ENCODE results near the gene PEMT.
A peak's percentile ranks its signal among the peaks of the same experiment; 100 is the strongest.

The PEMT gene

DNA sequence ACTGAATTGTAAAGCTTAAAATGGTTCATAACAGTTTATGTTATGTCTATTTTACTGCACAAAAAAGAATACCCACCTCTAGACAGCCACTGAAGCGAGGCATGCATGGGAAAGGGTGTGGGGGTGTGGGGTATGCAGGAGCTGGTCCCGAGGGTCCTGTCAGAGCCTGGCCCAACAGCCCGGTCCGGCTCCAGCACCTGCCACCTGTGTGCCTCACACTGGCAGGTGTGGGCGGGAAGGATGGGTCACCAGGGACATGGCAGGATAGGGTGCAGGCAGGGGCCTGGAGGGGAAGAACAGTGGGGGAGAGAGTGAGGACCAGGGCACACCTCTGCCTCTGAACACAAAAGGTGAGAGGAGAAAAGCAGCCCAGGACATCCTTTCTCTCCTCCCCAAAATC lies 72.6 kb downstream of the PEMT start:
- Histone ChIP-seq H4K20me1 (no peaks in the 10 kb centered on the region), H3K9ac (peak overlapping the region; percentile 43; the same call in 1 of the 2 replicates), H3K9me3 (no peaks in the 10 kb centered on the region), H3K27ac (peak overlapping the region; percentile 62), H3K36me3 (no peaks in the 10 kb centered on the region), H3K4me1 (peaks cover 100% of the 10 kb centered on the region), H3K4me2 (peak overlapping the region; percentile 81), H3K27me3 (no peaks in the 10 kb centered on the region), H3K4me3 (no peak overlapping the region)
- TF ChIP-seq Cebpa-rat (IDR thresholded peaks at IDR 0.05) = no peak

DNA sequence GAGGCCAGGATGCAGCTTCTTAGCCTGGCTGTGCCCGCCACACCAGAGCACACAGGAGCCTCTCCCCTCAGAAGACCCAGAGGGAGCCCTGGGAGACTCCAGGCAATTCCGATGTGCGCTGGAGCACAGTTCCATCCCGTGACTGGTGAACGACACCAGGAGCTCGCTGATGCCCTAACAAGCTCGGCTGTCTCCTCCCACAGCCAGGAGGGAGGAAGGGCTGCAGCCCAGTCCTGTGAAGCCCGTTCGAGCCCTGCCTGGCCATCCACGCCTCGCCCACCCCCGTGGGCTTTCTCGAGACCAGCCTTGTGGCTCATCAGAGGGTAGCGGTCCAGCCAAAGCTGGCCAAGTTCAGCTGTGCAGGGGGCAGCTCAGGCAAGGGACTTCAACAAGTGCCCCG lies 73.5 kb downstream of the PEMT start:
- no peaks in the 10 kb centered on the region for H3K36me3 ChIP-seq
- peak overlapping the region; percentile 32 for H3K4me3 ChIP-seq
- H3K4me1 ChIP-seq = peaks cover 100% of the 10 kb centered on the region
- H3K27ac ChIP-seq = peak overlapping the region; percentile 65
- H3K4me2 ChIP-seq = peak overlapping the region; percentile 81
- no peaks in the 10 kb centered on the region for H3K9me3 ChIP-seq
- TF ChIP-seq Cebpa-rat (IDR thresholded peaks at IDR 0.05) = no peak
- no peaks in the 10 kb centered on the region for H4K20me1 ChIP-seq
- peak overlapping the region; percentile 43 for H3K9ac ChIP-seq
- no peaks in the 10 kb centered on the region for H3K27me3 ChIP-seq

DNA sequence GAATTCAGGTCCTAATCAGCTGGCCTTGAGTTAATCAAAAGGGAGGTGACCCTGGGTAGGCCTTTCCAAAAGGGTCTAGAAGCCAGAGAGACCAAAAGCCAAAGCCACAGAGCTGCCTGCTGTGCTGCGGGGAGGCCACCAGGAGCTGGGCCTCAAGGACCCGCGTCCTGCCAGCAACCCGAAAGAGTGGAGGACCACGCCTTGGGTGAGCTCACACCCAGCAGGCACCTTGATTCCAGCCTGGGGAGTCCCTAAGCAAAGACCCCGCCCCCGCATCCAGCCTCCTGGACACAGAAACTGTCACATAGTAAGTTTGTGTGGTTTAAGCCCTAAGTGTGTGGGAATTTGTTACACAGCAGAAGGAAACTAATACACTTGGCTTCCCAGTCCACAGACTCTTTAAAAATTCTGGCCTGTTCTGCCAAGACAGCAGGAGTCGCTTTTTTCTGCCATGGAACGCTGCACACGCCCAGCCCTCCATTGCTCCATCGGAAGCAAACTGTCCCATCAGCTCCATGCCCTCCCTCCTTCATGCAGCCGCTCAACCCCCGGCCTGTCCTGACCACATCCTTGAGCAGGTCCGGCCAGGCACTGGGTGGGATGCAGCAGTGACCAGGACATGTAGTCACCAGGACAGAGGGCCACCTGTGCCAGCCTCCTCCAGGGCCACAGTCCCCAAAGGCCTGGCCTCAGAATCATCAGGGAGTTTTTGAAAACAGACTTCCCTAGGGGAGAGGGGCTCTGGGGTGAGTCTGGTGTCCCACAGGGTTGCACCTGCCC lies 74.4 kb downstream of the PEMT start:
- no peak for TF ChIP-seq Cebpa-rat (IDR thresholded peaks at IDR 0.05)

DNA sequence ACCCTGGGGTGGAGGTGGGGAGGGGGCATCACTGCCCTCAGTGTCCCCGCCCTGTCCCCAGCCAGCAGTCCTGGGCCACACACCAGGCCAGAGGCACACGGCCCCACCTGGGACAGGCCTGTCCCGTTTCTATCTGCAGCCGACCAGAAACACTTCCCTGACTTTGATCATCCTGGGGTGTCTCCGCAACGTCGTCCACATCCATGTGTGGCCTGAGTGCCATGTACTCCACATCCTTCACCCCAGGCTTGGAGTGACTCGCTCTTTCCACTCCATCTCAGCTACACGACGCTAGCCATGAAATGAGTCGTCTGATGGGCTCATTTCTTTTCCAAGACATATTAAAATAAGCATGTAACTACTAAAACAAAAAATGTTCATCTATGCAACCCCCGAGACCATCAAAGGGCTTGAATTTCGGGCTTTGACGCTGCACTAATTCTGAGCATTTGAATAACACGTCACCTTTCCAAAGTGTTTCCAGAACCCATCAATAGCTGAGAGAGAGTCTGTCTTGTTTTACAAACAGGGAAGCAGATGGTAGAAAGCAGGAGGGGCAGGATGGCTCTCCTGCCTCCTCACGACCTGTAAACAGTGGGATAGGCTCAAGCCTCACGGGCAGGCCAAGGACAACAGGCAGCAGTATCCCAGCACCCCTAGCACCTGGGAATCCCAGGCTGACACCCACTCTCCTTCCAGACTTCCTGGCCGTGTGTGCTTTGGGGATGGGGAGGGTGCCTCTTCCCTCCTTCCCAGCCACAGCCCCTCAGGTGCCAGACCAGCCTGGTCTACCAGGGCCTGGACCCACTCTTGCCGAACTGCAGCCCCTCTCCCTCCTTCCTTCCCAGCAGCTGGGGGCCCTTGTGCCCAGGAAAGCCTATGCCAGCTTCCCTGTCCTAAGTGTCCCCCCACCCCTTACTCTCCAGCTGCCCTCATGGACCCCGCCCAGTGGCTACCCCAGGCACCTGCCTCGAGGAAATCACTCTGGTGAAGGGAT lies 75.3 kb downstream of the PEMT start:
- no peak for TF ChIP-seq Cebpa-rat (IDR thresholded peaks at IDR 0.05)

More for the DNA sequence above, 74.4 kb downstream of the PEMT start:
- Histone ChIP-seq H3K36me3 (no peaks in the 10 kb centered on the region), H3K27ac (peak overlapping the region; percentile 65), H3K4me3 (peak overlapping the region; percentile 32), H4K20me1 (no peaks in the 10 kb centered on the region), H3K4me2 (peak overlapping the region; percentile 81), H3K27me3 (no peaks in the 10 kb centered on the region), H3K9me3 (no peaks in the 10 kb centered on the region), H3K4me1 (peaks cover 100% of the 10 kb centered on the region), H3K9ac (peak overlapping the region; percentile 43)

DNA sequence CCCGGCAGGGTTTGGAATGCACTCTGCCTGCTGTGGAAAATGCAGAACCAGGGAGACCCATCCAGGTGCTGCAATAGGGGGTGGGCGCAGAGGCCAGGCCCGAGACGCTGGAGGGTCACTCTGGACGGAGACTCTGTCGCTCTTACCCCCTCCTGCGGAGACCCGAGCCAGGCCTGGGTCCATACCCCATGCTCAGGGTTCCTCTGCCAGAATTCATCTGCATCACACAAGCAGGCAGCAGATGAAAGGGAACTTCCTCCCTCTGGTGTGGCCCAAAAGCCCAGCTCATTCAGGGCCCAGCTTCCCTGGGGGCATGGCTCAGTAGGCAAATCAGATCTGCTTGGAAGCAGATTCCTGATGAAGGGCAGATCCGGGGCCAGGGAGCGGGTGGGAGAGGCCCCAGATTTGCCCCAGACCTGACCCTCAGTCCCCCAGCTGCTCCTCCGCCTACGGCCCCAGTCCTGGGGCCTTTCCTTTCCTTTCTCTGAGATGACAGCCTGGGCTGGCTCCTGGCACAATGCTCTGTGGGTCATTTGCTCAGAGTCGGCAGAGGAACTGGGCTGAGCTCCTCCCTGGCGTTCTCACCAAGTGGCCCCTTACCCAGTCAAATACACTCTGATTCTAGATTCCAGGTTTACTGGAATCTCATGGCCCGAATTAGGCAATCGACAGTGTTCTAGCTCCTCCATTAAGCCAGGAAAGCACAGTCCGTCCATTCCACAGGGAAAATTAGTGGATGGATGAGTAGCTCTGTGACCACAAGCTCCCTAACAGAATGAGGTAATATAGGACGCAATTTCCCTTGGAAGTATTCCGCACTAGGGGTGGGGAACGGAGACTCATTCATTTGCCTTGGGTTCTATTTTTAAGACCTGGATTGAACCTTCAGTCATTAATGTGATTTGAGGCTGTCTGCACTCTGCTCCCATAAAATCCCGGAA lies 76.2 kb downstream of the PEMT start:
- H3K4me3 ChIP-seq = no peak overlapping the region
- H3K9ac ChIP-seq = peak overlapping the region; percentile 43; the same call in 1 of the 2 replicates
- H4K20me1 ChIP-seq = no peaks in the 10 kb centered on the region
- no peaks in the 10 kb centered on the region for H3K9me3 ChIP-seq
- peaks cover 100% of the 10 kb centered on the region for H3K4me1 ChIP-seq
- H3K27me3 ChIP-seq = no peaks in the 10 kb centered on the region
- peak overlapping the region; percentile 68 for H3K27ac ChIP-seq
- no peak for TF ChIP-seq Cebpa-rat (IDR thresholded peaks at IDR 0.05)
- H3K36me3 ChIP-seq = no peaks in the 10 kb centered on the region
- peak overlapping the region; percentile 81 for H3K4me2 ChIP-seq

More for the DNA sequence above, 75.3 kb downstream of the PEMT start:
- Histone ChIP-seq H3K27ac (peak overlapping the region; percentile 65), H3K27me3 (no peaks in the 10 kb centered on the region), H4K20me1 (no peaks in the 10 kb centered on the region), H3K36me3 (no peaks in the 10 kb centered on the region), H3K4me2 (peak overlapping the region; percentile 81), H3K4me3 (no peak overlapping the region; the same call in 1 of the 2 replicates), H3K9me3 (no peaks in the 10 kb centered on the region), H3K9ac (peak overlapping the region; percentile 43), H3K4me1 (peaks cover 100% of the 10 kb centered on the region)

DNA sequence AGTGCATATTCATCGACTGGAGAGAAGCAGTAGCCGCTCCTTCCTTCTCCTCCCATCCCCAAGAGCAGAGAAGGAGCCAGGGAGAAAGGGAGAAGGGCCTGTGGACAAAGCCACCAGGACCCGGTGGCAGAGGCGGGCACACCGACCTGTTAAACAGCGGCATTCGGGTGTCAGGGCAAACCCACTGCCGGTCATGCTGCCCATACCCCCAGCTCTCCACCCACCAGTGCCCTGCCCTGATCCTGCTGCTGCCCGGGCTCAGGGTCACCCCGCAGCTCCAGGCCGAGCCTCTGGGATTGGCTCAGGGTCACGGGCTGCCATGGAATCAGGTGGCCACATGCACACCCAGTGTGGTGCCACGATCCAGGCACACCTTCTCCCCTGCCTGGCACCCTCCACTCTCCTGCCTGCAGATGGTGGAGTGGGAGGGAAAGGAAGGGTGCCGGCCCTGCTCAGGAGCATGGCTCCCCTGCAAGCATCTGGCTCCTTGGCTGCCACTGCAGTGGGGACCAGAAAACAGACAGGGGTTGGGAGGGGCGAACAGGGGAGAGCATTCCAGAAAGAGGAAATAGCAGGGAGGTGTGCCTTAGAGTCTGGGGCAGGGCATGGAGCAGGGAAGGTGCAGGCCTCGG lies 77.0 kb downstream of the PEMT start:
- TF ChIP-seq Cebpa-rat (IDR thresholded peaks at IDR 0.05) = no peak
- Histone ChIP-seq H3K9me3 (no peaks in the 10 kb centered on the region), H3K4me1 (peaks cover 100% of the 10 kb centered on the region), H4K20me1 (no peaks in the 10 kb centered on the region), H3K4me2 (peak overlapping the region; percentile 81), H3K36me3 (no peaks in the 10 kb centered on the region), H3K27me3 (no peaks in the 10 kb centered on the region), H3K9ac (no peak overlapping the region), H3K27ac (peak overlapping the region; percentile 68), H3K4me3 (no peak overlapping the region)

DNA sequence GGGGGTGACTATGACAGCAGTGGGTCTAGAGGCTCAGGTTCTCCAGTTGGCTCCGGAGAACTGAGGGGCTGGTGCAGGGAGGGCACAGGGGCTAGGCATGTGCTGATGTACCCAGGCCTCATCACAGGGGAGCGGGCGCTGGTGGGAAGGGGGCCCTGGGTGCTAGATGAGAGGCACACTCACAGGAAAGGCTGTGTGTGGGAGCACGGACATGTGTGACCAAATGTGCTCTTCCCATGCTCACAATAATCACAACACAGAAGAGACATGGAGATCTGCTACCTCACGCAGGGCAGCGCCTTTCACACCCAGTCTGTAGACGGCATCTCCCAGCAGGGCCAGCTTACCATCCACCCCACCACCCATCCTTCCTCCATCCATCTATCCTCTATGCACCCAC lies 77.9 kb downstream of the PEMT start:
- no peak for TF ChIP-seq Cebpa-rat (IDR thresholded peaks at IDR 0.05)
- Histone ChIP-seq H3K9me3 (no peaks in the 10 kb centered on the region), H3K4me1 (peaks cover 100% of the 10 kb centered on the region), H3K4me3 (no peak overlapping the region), H3K27me3 (no peaks in the 10 kb centered on the region), H3K4me2 (peak overlapping the region; percentile 81), H3K36me3 (no peaks in the 10 kb centered on the region), H4K20me1 (no peaks in the 10 kb centered on the region), H3K9ac (no peak overlapping the region), H3K27ac (no peak overlapping the region)

DNA sequence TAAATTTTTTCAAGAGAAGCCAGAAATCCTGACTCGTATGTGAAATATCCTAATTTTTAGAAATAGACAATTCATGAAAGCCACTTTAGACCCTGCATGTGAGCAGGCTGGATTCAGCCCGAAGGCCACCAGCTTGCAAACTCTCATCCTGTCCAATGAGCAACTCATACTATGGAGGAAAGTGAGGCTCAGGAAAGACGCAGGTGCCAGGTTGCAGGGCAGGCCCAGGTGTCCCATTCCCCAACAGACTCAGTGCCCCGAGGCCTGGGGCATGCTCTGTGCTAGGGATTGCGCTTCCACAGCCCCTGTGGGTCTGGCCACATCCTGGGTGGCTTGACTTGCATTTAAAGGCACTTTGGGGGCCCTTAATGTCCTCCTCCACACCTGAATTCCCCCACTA lies 78.6 kb downstream of the PEMT start:
- peak overlapping the region; percentile 60 for H3K27ac ChIP-seq
- no peaks in the 10 kb centered on the region for H3K36me3 ChIP-seq
- H3K9ac ChIP-seq = no peak overlapping the region
- no peaks in the 10 kb centered on the region for H3K9me3 ChIP-seq
- H3K4me3 ChIP-seq = no peak overlapping the region
- H3K4me1 ChIP-seq = peaks cover 100% of the 10 kb centered on the region
- TF ChIP-seq Cebpa-rat (IDR thresholded peaks at IDR 0.05) = no peak
- no peaks in the 10 kb centered on the region for H4K20me1 ChIP-seq
- H3K27me3 ChIP-seq = no peaks in the 10 kb centered on the region
- H3K4me2 ChIP-seq = peak overlapping the region; percentile 81

Data from BLaER1 (cell line).